Body of pancreas (tissue), 4 donors: Measurements from ENCODE around the gene CCDC13.

Source experiments
- CTCF ChIP-seq, 7 experiments: fragments of 450-650 bp in 4 of 7; fragments of 200-600 bp in 3 of 7; sonication (generic) in 3 of 7; IDR thresholded peaks; one replicate each; pipeline ENCODE4 v1.5.1; 2016 to 2019; ENCODE audit warnings: antibody characterized with exemption in 7 of 7
- POLR2A ChIP-seq, 3 donors: fragments of 450-650 bp; IDR thresholded peaks; one replicate each; pipeline ENCODE4 v1.6.1; 2016; ENCODE audit warnings: antibody characterized with exemption in 3 of 3, mild to moderate bottlenecking in 2 of 3

- TF ChIP-seq POLR2A (IDR thresholded peaks at IDR 0.05), result no peak
- TF ChIP-seq CTCF (IDR thresholded peaks at IDR 0.05), result no peak
Observed at GRCh38 chr3:42728668-42729364, 44.2 kb downstream of the CCDC13 start.
